GM18519 (cell line): Measurements from ENCODE around the gene CNTD1.
"Not testable (repeated sequence)": the region's sequence is repeated elsewhere in the genome, so short reads cannot be mapped to it uniquely, and the experiment has no call there.

Experiments used
- ATAC-seq: cut with Tn5 transposase; IDR thresholded peaks from one replicate; pipeline ENCODE4 v1.9.1; 2021; ENCODE audit warnings: mild to moderate bottlenecking, moderate library complexity; ENCODE audit not compliant: unreplicated experiment, low FRiP score

The CNTD1 gene

GRCh38 chr17:42844761-42845555 lies 46.3 kb downstream of the CNTD1 start:
- no peak for ATAC-seq

- ATAC-seq = no peak
Observed at GRCh38 chr17:42845556-42845917, 46.9 kb downstream of the CNTD1 start.

GRCh38 chr17:42845918-42846593 lies 47.4 kb downstream of the CNTD1 start:
- no peak for ATAC-seq

GRCh38 chr17:42846594-42847280 lies 48.1 kb downstream of the CNTD1 start:
- ATAC-seq = no peak

GRCh38 chr17:42848093-42848492 lies 49.4 kb downstream of the CNTD1 start:
- no peak for ATAC-seq

- ATAC-seq = no peak
Observed at GRCh38 chr17:42849031-42849430, 50.4 kb downstream of the CNTD1 start.

- no peak for ATAC-seq
Observed at GRCh38 chr17:42849451-42850181, 51.0 kb downstream of the CNTD1 start.

GRCh38 chr17:42850954-42851353 lies 52.3 kb downstream of the CNTD1 start, which contains the start of gene AOC3:
TSS of gene AOC3 (plus strand) at chr17:42851199. CDS start at chr17:42851344, 145 bp downstream.
- no peak for ATAC-seq

GRCh38 chr17:42851371-42852240 lies 52.9 kb downstream of the CNTD1 start:
- ATAC-seq = not testable (repeated sequence)

- no peak for ATAC-seq
Observed at GRCh38 chr17:42852351-42852750, 53.7 kb downstream of the CNTD1 start.

GRCh38 chr17:42853004-42853403 lies 54.3 kb downstream of the CNTD1 start:
- no peak for ATAC-seq

GRCh38 chr17:42853597-42853967 lies 54.9 kb downstream of the CNTD1 start:
- no peak for ATAC-seq

- no peak for ATAC-seq
Observed at GRCh38 chr17:42853968-42854790, 55.5 kb downstream of the CNTD1 start.

- ATAC-seq = no peak
Observed at GRCh38 chr17:42855048-42855596, 56.5 kb downstream of the CNTD1 start.

GRCh38 chr17:42856093-42856492 lies 57.4 kb downstream of the CNTD1 start:
- not testable (repeated sequence) for ATAC-seq

- ATAC-seq = not testable (repeated sequence)
Observed at GRCh38 chr17:42856516-42856915, 57.9 kb downstream of the CNTD1 start.

GRCh38 chr17:42857389-42857788 lies 58.7 kb downstream of the CNTD1 start:
- ATAC-seq = no peak
